K562 (cell line): Measurements from ENCODE around the gene CYCS. TPM values are rescaled to one million over a fixed set of nuclear protein-coding genes. Genes with fewer than 3 reads are reported as not detected.
A peak's percentile ranks its signal among the peaks of the same experiment; 100 is the strongest.

Experiments
- ATAC-seq: fragments of 200-7000 bp; cut with Tn5 transposase; 3 replicates; pipeline ENCODE4 v1.9.1; 2020; ENCODE audit warnings: moderate library complexity
- BruUV-seq: library from RNA; stranded (reverse); fragments of 400-500 nt; replicated peaks from 2 replicates; lab custom pipeline; 2021; lab: Mats Ljungman, UMichigan
- CTCF ChIA-PET: fragments of 300-600 bp; formaldehyde crosslinking; extraction: SDS; loops from one replicate; lab custom pipeline; 2021; ENCODE audit warnings: low intra/inter-chr PET ratio; lab: Yijun Ruan, JAX
- POLR2A ChIA-PET: fragments of 300-600, 350-650 bp; sonication (Branson Sonifier 250); formaldehyde crosslinking; extraction: SDS; loops from one replicate; lab custom pipeline; 2021; ENCODE audit warnings: antibody characterized with exemption, inconsistent platforms; lab: Yijun Ruan, JAX
- DNase-seq, 4 experiments: peaks; one replicate each; pipeline versions ENCODE4 v3.0.0 to v3.0.0-alpha.2; 2011 to 2018; ENCODE audit warnings: low spot score in 3 of 4, mixed read lengths in 3 of 4; ENCODE audit errors: extremely low read depth in 1 of 4
- FAIRE-seq: peaks from 2 replicates; lab custom pipeline; 2011; peaks lifted over from hg19 to GRCh38; lab: Jason Lieb, UNC
- H2AFZ ChIP-seq: 2 replicates; pipeline ENCODE4 v1.6.0; 2011; ENCODE audit warnings: low read depth, low read length, control low read depth, inconsistent platforms
- H3K27ac ChIP-seq: fragments of 200-600 bp; 3 replicates; pipeline ENCODE4 v1.8.0; 2011; ENCODE audit warnings: low read depth, mild to moderate bottlenecking, control low read depth, inconsistent platforms, low read length, moderate library complexity, mixed read lengths; ENCODE audit errors: extremely low read depth
- H3K27me3 ChIP-seq, 2 experiments: fragments of 300-600 bp in 1 of 2; 2 replicates in 1 of 2; 3 replicates in 1 of 2; pipeline versions ENCODE4 v1.6.0 to v1.8.0; 2011; ENCODE audit warnings: inconsistent platforms in 2 of 2, low read length in 2 of 2, mild to moderate bottlenecking in 1 of 2, mixed read lengths in 1 of 2, moderate library complexity in 1 of 2; ENCODE audit not compliant: control insufficient read depth in 2 of 2, insufficient read depth in 2 of 2
- H3K36me3 ChIP-seq: fragments of 300-600 bp; 3 replicates; pipeline ENCODE4 v1.8.0; 2011; ENCODE audit warnings: mild to moderate bottlenecking, low read length, inconsistent platforms; ENCODE audit not compliant: control insufficient read depth, insufficient read depth
- H3K4me1 ChIP-seq, 2 experiments: fragments of 200-600 bp in 1 of 2; replicated peaks in 1 of 2; 2 replicates in 1 of 2; 3 replicates in 1 of 2; pipeline versions ENCODE4 v1.5.1 to v1.8.0; 2011; ENCODE audit warnings: inconsistent platforms in 2 of 2, low read length in 2 of 2, mild to moderate bottlenecking in 1 of 2, mixed read lengths in 1 of 2, moderate library complexity in 1 of 2; ENCODE audit not compliant: control insufficient read depth in 2 of 2, insufficient read depth in 2 of 2
- H3K4me2 ChIP-seq: 2 replicates; pipeline ENCODE4 v1.6.1; 2011; ENCODE audit warnings: low read length, control low read depth, inconsistent platforms, mixed read lengths; ENCODE audit not compliant: insufficient read depth
- H3K4me3 ChIP-seq: fragments of 200-600 bp; sonication (generic), shearing (Covaris generic); 2 replicates; pipeline ENCODE4 v1.5.1; 2016; ENCODE audit warnings: control low read depth, inconsistent platforms
- H3K79me2 ChIP-seq: fragments of 200-600 bp; 3 replicates; pipeline ENCODE4 v1.8.0; 2011; ENCODE audit warnings: low read length, inconsistent platforms; ENCODE audit not compliant: control insufficient read depth, insufficient read depth
- H3K9ac ChIP-seq, 2 experiments: 2 replicates each; pipeline versions ENCODE4 v1.6.0 to v1.6.1; 2011; ENCODE audit warnings: low read depth in 2 of 2, low read length in 2 of 2, control low read depth in 1 of 2, inconsistent platforms in 1 of 2, mild to moderate bottlenecking in 1 of 2, mixed read lengths in 1 of 2; ENCODE audit not compliant: insufficient read depth in 1 of 2
- H3K9me1 ChIP-seq: one replicate; pipeline ENCODE4 v1.6.0; 2011; ENCODE audit warnings: inconsistent platforms, mild to moderate bottlenecking, low read length, moderate library complexity; ENCODE audit not compliant: control insufficient read depth, insufficient read depth
- H3K9me3 ChIP-seq: replicated peaks from 2 replicates; pipeline ENCODE4 v1.5.1; 2011; ENCODE audit warnings: low read depth, low read length, inconsistent platforms; ENCODE audit not compliant: control insufficient read depth, insufficient read depth
- H4K20me1 ChIP-seq: replicated peaks from 2 replicates; pipeline ENCODE4 v1.6.1; 2011; ENCODE audit warnings: low read length, inconsistent platforms, mixed read lengths; ENCODE audit not compliant: control insufficient read depth, insufficient read depth
- BHLHE40 ChIP-seq: IDR thresholded peaks from 2 replicates; pipeline ENCODE4 v1.6.1; 2011; ENCODE audit warnings: low read length, improper control_type of control experiment
- CEBPG ChIP-seq, 3 experiments: fragments of 200-800 bp in 1 of 3; sonication (Bioruptor generic) in 1 of 3; sonication (generic) in 1 of 3; formaldehyde crosslinking in 1 of 3; IDR thresholded peaks in 2 of 3; conservative IDR thresholded peaks in 1 of 3; 2 replicates each; pipeline versions ENCODE4 v1.6.1 to v1.8.0; 2016 to 2022; ENCODE audit warnings: missing compliant biosample characterization in 2 of 3, missing genetic modification characterization in 2 of 3, mild to moderate bottlenecking in 1 of 3, missing genetic modification reagents in 1 of 3
- EP300 ChIP-seq: IDR thresholded peaks from 2 replicates; pipeline ENCODE4 v1.6.1; 2012; ENCODE audit warnings: low read length, improper control_type of control experiment
- ETV5 ChIP-seq: sonication (generic); formaldehyde crosslinking; IDR thresholded peaks from 2 replicates; pipeline ENCODE4 v1.4.0; 2020; ENCODE audit warnings: low read depth, mild to moderate bottlenecking, missing genetic modification reagents
- LARP7 ChIP-seq: fragments of 450-650 bp; IDR thresholded peaks from 2 replicates; pipeline ENCODE4 v1.6.1; 2016
- MYC ChIP-seq, 2 experiments: fragments of 250-450 bp in 1 of 2; sonication (Bioruptor Pico) in 1 of 2; IDR thresholded peaks; 2 replicates each; pipeline versions ENCODE4 v1.5.1 to v1.6.1; 2012 to 2021; ENCODE audit warnings: low read depth in 2 of 2, borderline replicate concordance in 1 of 2, improper control_type of control experiment in 1 of 2, low read length in 1 of 2, mild to moderate bottlenecking in 1 of 2, moderate library complexity in 1 of 2
- NCOA6 ChIP-seq: fragments of 450-650 bp; IDR thresholded peaks from 2 replicates; pipeline ENCODE4 v1.6.1; 2017; ENCODE audit warnings: mild to moderate bottlenecking
- SMC3 ChIP-seq: conservative IDR thresholded peaks from 2 replicates; pipeline ENCODE4 v1.6.1; 2011; ENCODE audit warnings: low read depth, low read length, improper control_type of control experiment; ENCODE audit not compliant: insufficient read depth
- XRCC3 ChIP-seq: fragments of 450-650 bp; IDR thresholded peaks from 2 replicates; pipeline ENCODE4 v1.6.1; 2017; ENCODE audit warnings: mild to moderate bottlenecking, moderate library complexity
- ZNF311 ChIP-seq: fragments of 250-450 bp; sonication (Bioruptor Pico); IDR thresholded peaks from 2 replicates; pipeline ENCODE4 v1.4.0; 2020; ENCODE audit warnings: mild to moderate bottlenecking, moderate library complexity
- ZNF707 ChIP-seq: fragments of 250-450 bp; sonication (Bioruptor Pico); conservative IDR thresholded peaks from 2 replicates; pipeline ENCODE4 v1.8.0; 2022; ENCODE audit warnings: inconsistent platforms, mild to moderate bottlenecking, moderate library complexity
- WGBS: fragments of 100-300 bp; shearing (Covaris generic); methylation state at CpG from one replicate; pipeline ENCODE4 v1.1.6; 2016; ENCODE audit warnings: low coverage, mixed read lengths; ENCODE audit not compliant: insufficient coverage; ENCODE audit errors: missing lambda C conversion rate; 5-methylcytosine and 5-hydroxymethylcytosine counted together
- in situ Hi-C: fragments of 300-500 bp; cut with MboI; formaldehyde crosslinking; loops from 4 replicates; pipeline ENCODE4 v1.15.0; 2018; ENCODE audit warnings: inconsistent platforms, mixed read lengths
- intact Hi-C: fragments of 100-400 bp; cut with micrococcal nuclease; formaldehyde crosslinking; loops from 2 replicates; pipeline ENCODE4 v1.14.2; 2022
- polyA plus RNA-seq, 8 experiments: library from polyadenylated mRNA; depleted of rRNA in 4 of 8; stranded (reverse) in 5 of 8; unstranded in 3 of 8; fragments of >200 nt; fragmentation: Nextera tagmentation in 2 of 8; fragmentation: Illumina TruSeq in 1 of 8; extraction: Ambion mirVana in 2 of 8; extraction: Trizol in 1 of 8; gene quantifications; 2 replicates each; pipeline versions ENCODE4 v1.2.1 to v1.2.3, GENCODE V29; 2011 to 2014; ENCODE audit warnings: inconsistent platforms in 1 of 8, missing spikeins in 1 of 8
- total RNA-seq, 7 experiments: library from RNA; depleted of rRNA in 6 of 7; stranded (reverse); fragments of >200 nt in 6 of 7; fragmentation: Illumina TruSeq in 2 of 7; extraction: Trizol in 2 of 7; gene quantifications; 2 replicates each; pipeline versions ENCODE4 v1.2.1 to v1.2.3, GENCODE V29; 2011 to 2021; ENCODE audit warnings: low replicate concordance in 1 of 7
- TF ChIP-seq, protein P1 (sequence below): fragments of 450-650 bp; IDR thresholded peaks from 2 replicates; pipeline ENCODE4 v1.6.1; 2018; ENCODE audit not compliant: partially characterized antibody
- TF ChIP-seq, protein P2 (sequence below): sonication (generic); formaldehyde crosslinking; IDR thresholded peaks from 2 replicates; pipeline ENCODE4 v1.9.0; 2022; ENCODE audit warnings: mild to moderate bottlenecking, missing genetic modification reagents
- TF ChIP-seq, protein P3 (sequence below): fragments of 250-450 bp; sonication (Bioruptor Pico); IDR thresholded peaks from 2 replicates; pipeline ENCODE4 v1.4.0; 2020; ENCODE audit warnings: mild to moderate bottlenecking
- TF ChIP-seq, protein P4 (sequence below): fragments of 250-450 bp; sonication (Bioruptor Pico); IDR thresholded peaks from 2 replicates; pipeline ENCODE4 v1.8.0; 2022; ENCODE audit warnings: moderate library complexity, mild to moderate bottlenecking, inconsistent platforms

Gene CYCS
- total and polyA plus RNA-seq, 9 of the 15 experiments (the other 6 are each of a cell fraction or from before 2014, with no cell fraction given), result 206 to 1,425 (median 438) TPM

DNA sequence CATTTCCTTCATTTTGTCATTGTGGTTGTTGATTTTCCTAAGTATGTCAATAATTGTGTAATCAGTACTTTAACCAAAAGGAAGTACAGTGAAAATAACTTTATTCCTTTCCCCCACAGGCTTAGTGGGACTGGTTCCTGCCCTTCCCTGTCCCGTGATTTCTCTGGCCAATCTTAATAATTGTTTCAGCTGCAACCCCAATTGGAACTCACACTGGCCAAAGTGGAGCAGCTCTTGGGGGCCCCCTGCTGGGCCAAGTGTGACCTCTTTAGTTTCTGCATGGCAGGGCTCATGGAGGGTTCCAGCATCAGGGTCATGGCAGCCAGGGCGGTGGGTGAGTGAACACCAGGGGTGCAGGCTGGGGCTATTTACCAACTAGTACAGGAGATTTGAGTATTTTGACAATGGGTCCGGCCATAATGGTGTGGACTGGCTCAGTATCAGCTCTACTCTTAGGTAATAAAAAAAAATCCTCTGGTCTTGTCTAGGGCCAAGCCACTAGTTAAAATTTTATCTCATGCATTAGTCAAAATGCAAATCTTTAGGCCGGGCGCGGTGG lies 31.7 kb downstream of the CYCS start:
- Histone ChIP-seq H3K36me3 (no peaks in the 10 kb centered on the region), H3K4me2 (peak overlapping the region; percentile 80), H3K27me3 (no peaks in the 10 kb centered on the region), H2AFZ (peak overlapping the region; percentile 73), H3K79me2 (no peaks in the 10 kb centered on the region), H3K9me1 (peaks cover 2% of the 10 kb centered on the region), H3K9me3 (no peaks in the 10 kb centered on the region), H4K20me1 (no peaks in the 10 kb centered on the region), H3K9ac (no peak overlapping the region), H3K4me3 (no peak overlapping the region), H3K4me1 (peaks cover 2 to 3% of the 10 kb centered on the region in 2 experiments; a peak in 3 of 5 replicates), H3K27ac (no peak overlapping the region)
- DNase-seq, result peak; percentile 78 to 89 (median 82)
- intact Hi-C loops (loop anchor here (1.0 to 10.0 kb wide), 5 partner anchors 110 to 499 kb away; no protein-coding TSS in a partner anchor), in situ Hi-C loops (loop anchor here (5.0 to 25.0 kb wide), 4 partner anchors 286 to 1531 kb away; no protein-coding TSS in a partner anchor)
- BruUV-seq, result no TSS peak
- POLR2A ChIA-PET, result interaction anchor here (0.6 to 1.4 kb wide), 3 partner anchors 9 to 403 kb away, joined by 3 to 5 read pairs (median 3); no protein-coding TSS in a partner anchor
- 0% methylated on average over 6 of the region's 6 CpGs for WGBS
- FAIRE-seq, result peak; percentile 86
- CTCF ChIA-PET, result interaction anchor here (0.6 to 5.2 kb wide), 11 partner anchors 66 to 1546 kb away, joined by 3 to 55 read pairs (median 5); no protein-coding TSS in a partner anchor
- ATAC-seq, result peak; percentile 97
- TF ChIP-seq XRCC3, result no peak
- TF ChIP-seq ZNF311 (CRISPR knock-in tag), result no peak
- 0 out of 2 replicates have a peak, but pooled peaks have one; percentile 13 for TF ChIP-seq BHLHE40
- TF ChIP-seq, protein P1, sequence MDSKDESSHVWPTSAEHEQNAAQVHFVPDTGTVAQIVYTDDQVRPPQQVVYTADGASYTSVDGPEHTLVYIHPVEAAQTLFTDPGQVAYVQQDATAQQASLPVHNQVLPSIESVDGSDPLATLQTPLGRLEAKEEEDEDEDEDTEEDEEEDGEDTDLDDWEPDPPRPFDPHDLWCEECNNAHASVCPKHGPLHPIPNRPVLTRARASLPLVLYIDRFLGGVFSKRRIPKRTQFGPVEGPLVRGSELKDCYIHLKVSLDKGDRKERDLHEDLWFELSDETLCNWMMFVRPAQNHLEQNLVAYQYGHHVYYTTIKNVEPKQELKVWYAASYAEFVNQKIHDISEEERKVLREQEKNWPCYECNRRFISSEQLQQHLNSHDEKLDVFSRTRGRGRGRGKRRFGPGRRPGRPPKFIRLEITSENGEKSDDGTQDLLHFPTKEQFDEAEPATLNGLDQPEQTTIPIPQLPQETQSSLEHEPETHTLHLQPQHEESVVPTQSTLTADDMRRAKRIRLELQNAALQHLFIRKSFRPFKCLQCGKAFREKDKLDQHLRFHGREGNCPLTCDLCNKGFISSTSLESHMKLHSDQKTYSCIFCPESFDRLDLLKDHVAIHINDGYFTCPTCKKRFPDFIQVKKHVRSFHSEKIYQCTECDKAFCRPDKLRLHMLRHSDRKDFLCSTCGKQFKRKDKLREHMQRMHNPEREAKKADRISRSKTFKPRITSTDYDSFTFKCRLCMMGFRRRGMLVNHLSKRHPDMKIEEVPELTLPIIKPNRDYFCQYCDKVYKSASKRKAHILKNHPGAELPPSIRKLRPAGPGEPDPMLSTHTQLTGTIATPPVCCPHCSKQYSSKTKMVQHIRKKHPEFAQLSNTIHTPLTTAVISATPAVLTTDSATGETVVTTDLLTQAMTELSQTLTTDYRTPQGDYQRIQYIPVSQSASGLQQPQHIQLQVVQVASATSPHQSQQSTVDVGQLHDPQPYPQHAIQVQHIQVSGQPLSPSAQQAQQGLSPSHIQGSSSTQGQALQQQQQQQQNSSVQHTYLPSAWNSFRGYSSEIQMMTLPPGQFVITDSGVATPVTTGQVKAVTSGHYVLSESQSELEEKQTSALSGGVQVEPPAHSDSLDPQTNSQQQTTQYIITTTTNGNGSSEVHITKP, result peak; percentile 36
- TF ChIP-seq CEBPG (CRISPR knock-in tag; IDR thresholded peaks at IDR 0.05), result no peak
- peak in 1 of 2 experiments; percentile 36; a peak in 1 of 4 replicates for TF ChIP-seq CEBPG (tag; conservative IDR thresholded peaks at IDR 0.05 in 1 of 2, IDR thresholded peaks at IDR 0.05 in 1 of 2)
- TF ChIP-seq, protein P2, sequence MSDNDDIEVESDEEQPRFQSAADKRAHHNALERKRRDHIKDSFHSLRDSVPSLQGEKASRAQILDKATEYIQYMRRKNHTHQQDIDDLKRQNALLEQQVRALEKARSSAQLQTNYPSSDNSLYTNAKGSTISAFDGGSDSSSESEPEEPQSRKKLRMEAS (CRISPR knock-in tag), result no peak
- TF ChIP-seq LARP7, result no peak
- TF ChIP-seq EP300, result 0 out of 2 replicates have a peak, but pooled peaks have one; percentile 25
- TF ChIP-seq, protein P3, sequence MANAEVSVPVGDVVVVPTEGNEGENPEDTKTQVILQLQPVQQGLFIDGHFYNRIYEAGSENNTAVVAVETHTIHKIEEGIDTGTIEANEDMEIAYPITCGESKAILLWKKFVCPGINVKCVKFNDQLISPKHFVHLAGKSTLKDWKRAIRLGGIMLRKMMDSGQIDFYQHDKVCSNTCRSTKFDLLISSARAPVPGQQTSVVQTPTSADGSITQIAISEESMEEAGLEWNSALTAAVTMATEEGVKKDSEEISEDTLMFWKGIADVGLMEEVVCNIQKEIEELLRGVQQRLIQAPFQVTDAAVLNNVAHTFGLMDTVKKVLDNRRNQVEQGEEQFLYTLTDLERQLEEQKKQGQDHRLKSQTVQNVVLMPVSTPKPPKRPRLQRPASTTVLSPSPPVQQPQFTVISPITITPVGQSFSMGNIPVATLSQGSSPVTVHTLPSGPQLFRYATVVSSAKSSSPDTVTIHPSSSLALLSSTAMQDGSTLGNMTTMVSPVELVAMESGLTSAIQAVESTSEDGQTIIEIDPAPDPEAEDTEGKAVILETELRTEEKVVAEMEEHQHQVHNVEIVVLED (CRISPR knock-in tag), result no peak
- TF ChIP-seq MYC (IDR thresholded peaks at IDR 0.05; ENCODE audit: low read depth, low read length), result peak; percentile 35; the same call in 1 of the 2 replicates
- no peak for TF ChIP-seq MYC (CRISPR knock-in tag; IDR thresholded peaks at IDR 0.05; ENCODE audit: borderline replicate concordance, low read depth)
- TF ChIP-seq, protein P4, sequence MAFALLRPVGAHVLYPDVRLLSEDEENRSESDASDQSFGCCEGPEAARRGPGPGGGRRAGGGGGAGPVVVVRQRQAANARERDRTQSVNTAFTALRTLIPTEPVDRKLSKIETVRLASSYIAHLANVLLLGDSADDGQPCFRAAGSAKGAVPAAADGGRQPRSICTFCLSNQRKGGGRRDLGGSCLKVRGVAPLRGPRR (CRISPR knock-in tag), result no peak
- TF ChIP-seq ETV5 (CRISPR knock-in tag), result no peak
- peak; percentile 80 for TF ChIP-seq SMC3
- no peak for TF ChIP-seq NCOA6
- TF ChIP-seq ZNF707, result no peak
